ENCODE data around the gene TWF1. TPM values are rescaled to one million over a fixed set of nuclear protein-coding genes. Genes with fewer than 3 reads are reported as not detected.
A peak's percentile ranks its signal among the peaks of the same experiment; 100 is the strongest.

The TWF1 gene
- total RNA-seq, 1 experiment from 2014 or later, result 226 TPM

DNA sequence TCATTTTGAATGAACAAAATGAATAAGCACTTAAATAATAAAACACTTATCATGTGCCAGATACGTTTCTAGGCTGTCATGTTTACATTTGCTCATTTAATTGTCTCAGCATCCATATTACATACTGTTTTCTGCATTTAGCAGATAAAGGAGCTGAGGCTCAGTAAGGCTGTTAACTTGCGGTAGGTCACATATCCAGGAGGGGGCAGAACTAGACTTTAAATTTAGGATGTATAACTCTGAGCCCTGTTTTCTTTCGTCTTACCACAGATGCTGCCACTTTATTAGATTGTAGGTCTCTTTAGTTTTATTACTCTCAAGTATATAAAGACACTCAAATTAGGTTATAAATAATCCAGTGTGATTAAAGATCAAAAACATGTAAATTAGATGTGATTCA, 29.6 kb downstream of the TWF1 start:
- BruUV-seq (replicated peaks), result no TSS peak
- POLR2A ChIA-PET (ENCODE audit: unreplicated experiment), result no interaction called here
- H3K9ac ChIP-seq (ENCODE audit: low read length), result no peak overlapping the region

DNA sequence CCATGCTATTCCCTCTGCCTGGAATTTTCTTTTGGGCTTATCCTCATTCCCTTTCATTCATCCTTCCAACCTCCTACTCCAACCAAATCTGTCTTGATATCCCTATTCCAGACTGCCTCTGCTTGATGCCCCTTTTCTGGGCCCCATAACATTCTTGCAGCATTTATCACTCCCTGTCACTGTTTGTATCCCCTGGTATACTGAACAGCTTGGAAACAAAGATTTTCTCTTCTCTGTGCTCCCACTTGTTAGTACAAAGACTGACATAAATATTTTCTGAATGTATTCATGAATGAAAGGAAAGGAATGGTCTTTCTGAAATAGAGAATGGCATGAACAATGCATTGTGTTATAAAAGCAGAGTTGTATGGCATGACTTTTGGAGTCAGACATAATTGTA, 39.8 kb downstream of the TWF1 start:
- H3K4me1 ChIP-seq (ENCODE audit: insufficient read depth, low read length), result peaks cover 7% of the 10 kb centered on the region
- no peaks in the 10 kb centered on the region for H3K36me3 ChIP-seq (ENCODE audit: low read depth, low read length)
- ChIA-PET CTCF (no interaction called here), POLR2A (ENCODE audit: unreplicated experiment) (no interaction called here)
- H3K27ac ChIP-seq (ENCODE audit: low read length), result no peak overlapping the region
- no peak overlapping the region for H2AFZ ChIP-seq (ENCODE audit: low read length)
- H4K20me1 ChIP-seq (ENCODE audit: low read length), result no peaks in the 10 kb centered on the region
- no peak overlapping the region for H3K9ac ChIP-seq (ENCODE audit: low read length)
- no peaks in the 10 kb centered on the region for H3K9me3 ChIP-seq (ENCODE audit: low read length)
- no peak for ATAC-seq
- H3K4me3 ChIP-seq (ENCODE audit: low read length), result no peak overlapping the region
- peak; percentile 8 for DNase-seq
- intact Hi-C loops (cut with micrococcal nuclease), result no loop called here
- H3K4me2 ChIP-seq (ENCODE audit: low read length), result no peak overlapping the region
- H3K27me3 ChIP-seq (ENCODE audit: low read length), result no peaks in the 10 kb centered on the region
- no peaks in the 10 kb centered on the region for H3K9me2 ChIP-seq (replicated peaks; ENCODE audit: low read length)
- H3K79me2 ChIP-seq (ENCODE audit: low read length), result peaks cover under 1% of the 10 kb centered on the region; the same call in 1 of the 2 replicates
- no peaks in the 10 kb centered on the region for H3F3A ChIP-seq (ENCODE audit: low read length, unreplicated experiment)
- BruUV-seq (replicated peaks), result no TSS peak
- TF ChIP-seq, protein P1, sequence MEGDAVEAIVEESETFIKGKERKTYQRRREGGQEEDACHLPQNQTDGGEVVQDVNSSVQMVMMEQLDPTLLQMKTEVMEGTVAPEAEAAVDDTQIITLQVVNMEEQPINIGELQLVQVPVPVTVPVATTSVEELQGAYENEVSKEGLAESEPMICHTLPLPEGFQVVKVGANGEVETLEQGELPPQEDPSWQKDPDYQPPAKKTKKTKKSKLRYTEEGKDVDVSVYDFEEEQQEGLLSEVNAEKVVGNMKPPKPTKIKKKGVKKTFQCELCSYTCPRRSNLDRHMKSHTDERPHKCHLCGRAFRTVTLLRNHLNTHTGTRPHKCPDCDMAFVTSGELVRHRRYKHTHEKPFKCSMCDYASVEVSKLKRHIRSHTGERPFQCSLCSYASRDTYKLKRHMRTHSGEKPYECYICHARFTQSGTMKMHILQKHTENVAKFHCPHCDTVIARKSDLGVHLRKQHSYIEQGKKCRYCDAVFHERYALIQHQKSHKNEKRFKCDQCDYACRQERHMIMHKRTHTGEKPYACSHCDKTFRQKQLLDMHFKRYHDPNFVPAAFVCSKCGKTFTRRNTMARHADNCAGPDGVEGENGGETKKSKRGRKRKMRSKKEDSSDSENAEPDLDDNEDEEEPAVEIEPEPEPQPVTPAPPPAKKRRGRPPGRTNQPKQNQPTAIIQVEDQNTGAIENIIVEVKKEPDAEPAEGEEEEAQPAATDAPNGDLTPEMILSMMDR (conservative IDR thresholded peaks at IDR 0.05; ENCODE audit: low read depth, low read length), result no peak
- TF ChIP-seq EZH2phosphoT487 (IDR thresholded peaks at IDR 0.05; ENCODE audit: borderline replicate concordance, low read length), result no peak
- no peak for TF ChIP-seq EZH2 (IDR thresholded peaks at IDR 0.05; ENCODE audit: low read length, unreplicated experiment)

More for the DNA sequence above, 29.6 kb downstream of the TWF1 start:
- H3K4me2 ChIP-seq (ENCODE audit: low read length), result no peak overlapping the region
- H3K4me1 ChIP-seq (ENCODE audit: insufficient read depth, low read length), result no peaks in the 10 kb centered on the region
- H4K20me1 ChIP-seq (ENCODE audit: low read length), result no peaks in the 10 kb centered on the region
- CTCF ChIA-PET, result interaction anchor here (0.5 to 1.6 kb wide), 5 partner anchors 101 to 113 kb away, joined by 3 to 21 read pairs (median 6); no protein-coding TSS in a partner anchor
- no peaks in the 10 kb centered on the region for H3K27me3 ChIP-seq (ENCODE audit: low read length)
- H3K79me2 ChIP-seq (ENCODE audit: low read length), result no peaks in the 10 kb centered on the region
- intact Hi-C loops (cut with micrococcal nuclease), result loop anchor here (1.0 kb wide), 1 partner anchor 106 kb away; no protein-coding TSS in a partner anchor
- peak; percentile 76 for DNase-seq
- H2AFZ ChIP-seq (ENCODE audit: low read length), result no peak overlapping the region
- H3K9me2 ChIP-seq (replicated peaks; ENCODE audit: low read length), result no peaks in the 10 kb centered on the region
- H3K36me3 ChIP-seq (ENCODE audit: low read depth, low read length), result no peaks in the 10 kb centered on the region
- no peak overlapping the region for H3K27ac ChIP-seq (ENCODE audit: low read length)
- no peaks in the 10 kb centered on the region for H3F3A ChIP-seq (ENCODE audit: low read length, unreplicated experiment)
- peak; percentile 96 for ATAC-seq
- no peak overlapping the region for H3K4me3 ChIP-seq (ENCODE audit: low read length)
- no peaks in the 10 kb centered on the region for H3K9me3 ChIP-seq (ENCODE audit: low read length)
- TF ChIP-seq, protein P1 (conservative IDR thresholded peaks at IDR 0.05; ENCODE audit: low read depth, low read length), result peak; percentile 86
- no peak for TF ChIP-seq EZH2 (IDR thresholded peaks at IDR 0.05; ENCODE audit: low read length, unreplicated experiment)

DNA sequence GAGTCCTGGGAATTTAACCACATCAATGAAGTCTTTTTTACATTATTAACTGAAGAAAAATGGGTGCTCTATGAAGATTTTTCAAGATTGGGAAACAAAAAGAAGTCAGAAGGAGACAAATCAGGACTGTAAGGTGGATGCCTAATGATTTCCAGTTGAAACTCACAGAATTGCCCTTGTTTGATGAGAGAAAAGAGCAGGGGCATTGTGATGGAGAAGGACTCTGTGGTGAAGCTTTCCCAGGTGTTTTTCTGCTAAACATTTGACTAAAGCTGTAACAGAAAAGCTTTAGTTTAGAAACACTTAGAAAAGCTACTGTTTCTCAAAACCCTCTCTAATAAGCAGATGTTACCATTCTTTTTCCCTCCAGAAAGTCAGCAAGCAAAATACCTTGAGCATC, 41.6 kb downstream of the TWF1 start:
- ChIA-PET CTCF (no interaction called here), POLR2A (ENCODE audit: unreplicated experiment) (no interaction called here)
- ATAC-seq, result no peak
- no peak for DNase-seq
- Histone ChIP-seq H3F3A (ENCODE audit: low read length, unreplicated experiment) (no peaks in the 10 kb centered on the region), H3K4me2 (ENCODE audit: low read length) (no peak overlapping the region), H3K4me1 (ENCODE audit: insufficient read depth, low read length) (peaks cover 19% of the 10 kb centered on the region), H3K4me3 (ENCODE audit: low read length) (no peak overlapping the region), H3K27me3 (ENCODE audit: low read length) (no peaks in the 10 kb centered on the region), H3K9me2 (replicated peaks; ENCODE audit: low read length) (no peaks in the 10 kb centered on the region), H3K9me3 (ENCODE audit: low read length) (no peaks in the 10 kb centered on the region), H4K20me1 (ENCODE audit: low read length) (no peaks in the 10 kb centered on the region), H3K79me2 (ENCODE audit: low read length) (peaks cover 17% of the 10 kb centered on the region), H3K36me3 (ENCODE audit: low read depth, low read length) (no peaks in the 10 kb centered on the region), H2AFZ (ENCODE audit: low read length) (no peak overlapping the region), H3K9ac (ENCODE audit: low read length) (no peak overlapping the region), H3K27ac (ENCODE audit: low read length) (no peak overlapping the region)
- TF ChIP-seq EZH2phosphoT487 (IDR thresholded peaks at IDR 0.05; ENCODE audit: borderline replicate concordance, low read length) (no peak), EZH2 (IDR thresholded peaks at IDR 0.05; ENCODE audit: low read length, unreplicated experiment) (no peak)
- TF ChIP-seq, protein P1 (conservative IDR thresholded peaks at IDR 0.05; ENCODE audit: low read depth, low read length), result no peak
- intact Hi-C loops (cut with micrococcal nuclease), result no loop called here
- no TSS peak for BruUV-seq (replicated peaks)

All from PC-3 (cell line).